GM12878 (cell line): ENCODE data around the gene QSOX2. TPM values are rescaled to one million over a fixed set of nuclear protein-coding genes. Genes with fewer than 3 reads are reported as not detected.

Experiments
- IKZF1 ChIP-seq: fragments of 450-650 bp; conservative IDR thresholded peaks from 2 replicates; pipeline ENCODE4 v1.6.1; 2017; ENCODE audit warnings: antibody characterized with exemption, mild to moderate bottlenecking
- MXI1 ChIP-seq: fragments of 150-350 bp; IDR thresholded peaks from 2 replicates; pipeline ENCODE4 v1.6.1; 2011; ENCODE audit warnings: low read depth, mild to moderate bottlenecking, inconsistent platforms, low read length, improper control_type of control experiment
- NFIC ChIP-seq: IDR thresholded peaks from 2 replicates; pipeline ENCODE4 v1.6.1; 2012; ENCODE audit warnings: low read depth, mild to moderate bottlenecking, inconsistent platforms, low read length, moderate library complexity
- POLR2AphosphoS5 ChIP-seq: IDR thresholded peaks from 2 replicates; pipeline ENCODE4 v1.6.1; 2011; ENCODE audit warnings: mild to moderate bottlenecking, low read length, inconsistent platforms
- POU2F2 ChIP-seq: IDR thresholded peaks from 3 replicates; pipeline ENCODE4 v1.6.1; 2011; ENCODE audit warnings: low read depth, mild to moderate bottlenecking, low read length, borderline replicate concordance
- TCF12 ChIP-seq: IDR thresholded peaks from 2 replicates; pipeline ENCODE4 v1.6.1; 2011; ENCODE audit warnings: low read depth, mild to moderate bottlenecking, low read length
- polyA plus RNA-seq, 11 experiments: library from polyadenylated mRNA; depleted of rRNA in 4 of 11; unstranded in 6 of 11; stranded (reverse) in 5 of 11; fragments of >200 nt; fragmentation: Nextera tagmentation in 4 of 11; fragmentation: Illumina TruSeq in 1 of 11; extraction: Ambion mirVana in 4 of 11; extraction: Trizol in 1 of 11; gene quantifications; 1 replicate in 1 of 11; 2 replicates in 10 of 11; pipeline versions ENCODE4 v1.2.1 to v1.2.3, GENCODE V29; 2011 to 2016; ENCODE audit warnings: inconsistent platforms in 2 of 11, missing spikeins in 2 of 11, low read depth in 1 of 11
- total RNA-seq, 4 experiments: library from RNA; depleted of rRNA in 3 of 4; stranded (reverse); fragments of >200 nt in 3 of 4; fragmentation: Illumina TruSeq in 1 of 4; extraction: Trizol in 1 of 4; gene quantifications; 2 replicates each; pipeline versions ENCODE4 v1.2.1 to v1.2.3, GENCODE V29; 2013 to 2021
- TF ChIP-seq, protein P1 (sequence below): IDR thresholded peaks from 2 replicates; pipeline ENCODE4 v1.6.1; 2011; ENCODE audit warnings: borderline replicate concordance, low read depth, mild to moderate bottlenecking, moderate library complexity, mixed read lengths, low read length; ENCODE audit not compliant: insufficient read depth; ENCODE audit errors: extremely low read length
- TF ChIP-seq, protein P2 (sequence below): IDR thresholded peaks from 2 replicates; pipeline ENCODE4 v1.6.1; 2012; ENCODE audit warnings: low read depth, low read length, improper control_type of control experiment
- TF ChIP-seq, protein P3 (sequence below): fragments of 450-650 bp; IDR thresholded peaks from 2 replicates; pipeline ENCODE4 v1.6.1; 2017; ENCODE audit warnings: antibody characterized with exemption, mild to moderate bottlenecking, moderate library complexity
- TF ChIP-seq, protein P4 (sequence below): fragments of 450-650 bp; IDR thresholded peaks from 2 replicates; pipeline ENCODE4 v1.6.1; 2016; ENCODE audit warnings: mild to moderate bottlenecking, moderate library complexity, borderline replicate concordance

QSOX2 gene
- total and polyA plus RNA-seq, 10 of the 15 experiments (the other 5 are each of a cell fraction or from before 2014, with no cell fraction given), result 0.34 to 16.1 (median 8.2) TPM

DNA sequence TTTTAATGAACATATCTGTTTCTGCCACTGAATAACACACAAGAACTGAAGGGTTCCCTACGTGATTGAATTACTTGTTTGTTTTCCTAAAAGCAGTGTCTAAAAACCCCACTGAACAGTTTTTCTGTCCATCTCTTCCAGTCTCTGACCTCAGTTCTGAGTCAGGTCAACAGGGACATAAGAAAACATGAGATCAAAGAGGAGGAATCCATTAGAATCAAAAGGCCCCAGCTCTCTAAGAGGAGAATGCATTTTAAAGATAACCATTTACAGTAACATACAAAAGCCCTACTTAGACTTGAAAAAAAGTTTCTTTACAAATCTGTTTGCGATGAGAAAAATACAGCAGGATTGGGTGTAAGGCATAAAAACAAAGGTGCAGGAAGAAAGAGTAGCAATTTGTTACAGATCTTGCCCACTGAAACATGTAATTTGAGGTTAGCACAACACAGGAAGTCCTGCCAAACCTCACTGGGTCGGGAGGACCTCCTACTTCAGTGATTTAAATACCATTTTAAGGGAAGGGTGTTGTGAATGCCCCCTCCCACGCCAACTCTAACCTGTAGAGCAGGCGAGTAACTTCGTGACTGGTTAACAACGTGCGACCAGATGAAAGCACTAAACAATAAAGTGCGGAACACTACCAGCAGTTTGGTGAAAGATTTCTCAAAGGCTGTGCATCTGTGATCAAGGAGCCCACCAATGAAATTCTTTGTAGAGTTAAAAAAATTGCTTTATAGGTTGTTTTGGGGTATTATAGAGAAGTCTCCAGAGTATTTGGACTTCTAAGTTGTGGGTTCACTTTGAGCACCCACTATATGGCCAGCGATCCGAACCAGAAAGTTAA lies 1.3 kb downstream of the QSOX2 start (continued):
- TF ChIP-seq, protein P1, sequence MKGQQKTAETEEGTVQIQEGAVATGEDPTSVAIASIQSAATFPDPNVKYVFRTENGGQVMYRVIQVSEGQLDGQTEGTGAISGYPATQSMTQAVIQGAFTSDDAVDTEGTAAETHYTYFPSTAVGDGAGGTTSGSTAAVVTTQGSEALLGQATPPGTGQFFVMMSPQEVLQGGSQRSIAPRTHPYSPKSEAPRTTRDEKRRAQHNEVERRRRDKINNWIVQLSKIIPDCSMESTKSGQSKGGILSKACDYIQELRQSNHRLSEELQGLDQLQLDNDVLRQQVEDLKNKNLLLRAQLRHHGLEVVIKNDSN, result no peak
- TF ChIP-seq, protein P2, sequence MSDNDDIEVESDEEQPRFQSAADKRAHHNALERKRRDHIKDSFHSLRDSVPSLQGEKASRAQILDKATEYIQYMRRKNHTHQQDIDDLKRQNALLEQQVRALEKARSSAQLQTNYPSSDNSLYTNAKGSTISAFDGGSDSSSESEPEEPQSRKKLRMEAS, result peak; percentile 55; the same call in 1 of the 2 replicates
- TF ChIP-seq, protein P3, sequence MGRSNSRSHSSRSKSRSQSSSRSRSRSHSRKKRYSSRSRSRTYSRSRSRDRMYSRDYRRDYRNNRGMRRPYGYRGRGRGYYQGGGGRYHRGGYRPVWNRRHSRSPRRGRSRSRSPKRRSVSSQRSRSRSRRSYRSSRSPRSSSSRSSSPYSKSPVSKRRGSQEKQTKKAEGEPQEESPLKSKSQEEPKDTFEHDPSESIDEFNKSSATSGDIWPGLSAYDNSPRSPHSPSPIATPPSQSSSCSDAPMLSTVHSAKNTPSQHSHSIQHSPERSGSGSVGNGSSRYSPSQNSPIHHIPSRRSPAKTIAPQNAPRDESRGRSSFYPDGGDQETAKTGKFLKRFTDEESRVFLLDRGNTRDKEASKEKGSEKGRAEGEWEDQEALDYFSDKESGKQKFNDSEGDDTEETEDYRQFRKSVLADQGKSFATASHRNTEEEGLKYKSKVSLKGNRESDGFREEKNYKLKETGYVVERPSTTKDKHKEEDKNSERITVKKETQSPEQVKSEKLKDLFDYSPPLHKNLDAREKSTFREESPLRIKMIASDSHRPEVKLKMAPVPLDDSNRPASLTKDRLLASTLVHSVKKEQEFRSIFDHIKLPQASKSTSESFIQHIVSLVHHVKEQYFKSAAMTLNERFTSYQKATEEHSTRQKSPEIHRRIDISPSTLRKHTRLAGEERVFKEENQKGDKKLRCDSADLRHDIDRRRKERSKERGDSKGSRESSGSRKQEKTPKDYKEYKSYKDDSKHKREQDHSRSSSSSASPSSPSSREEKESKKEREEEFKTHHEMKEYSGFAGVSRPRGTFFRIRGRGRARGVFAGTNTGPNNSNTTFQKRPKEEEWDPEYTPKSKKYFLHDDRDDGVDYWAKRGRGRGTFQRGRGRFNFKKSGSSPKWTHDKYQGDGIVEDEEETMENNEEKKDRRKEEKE, result no peak
- 0 out of 2 replicates have a peak, but pooled peaks have one; percentile 16 for TF ChIP-seq TCF12
- no peak for TF ChIP-seq IKZF1
- 0 out of 2 replicates have a peak, but pooled peaks have one; percentile 58 for TF ChIP-seq MXI1
- peak; percentile 48; the same call in 1 of the 3 replicates for TF ChIP-seq POU2F2
- TF ChIP-seq POLR2AphosphoS5, result peak; percentile 59
- TF ChIP-seq, protein P4, sequence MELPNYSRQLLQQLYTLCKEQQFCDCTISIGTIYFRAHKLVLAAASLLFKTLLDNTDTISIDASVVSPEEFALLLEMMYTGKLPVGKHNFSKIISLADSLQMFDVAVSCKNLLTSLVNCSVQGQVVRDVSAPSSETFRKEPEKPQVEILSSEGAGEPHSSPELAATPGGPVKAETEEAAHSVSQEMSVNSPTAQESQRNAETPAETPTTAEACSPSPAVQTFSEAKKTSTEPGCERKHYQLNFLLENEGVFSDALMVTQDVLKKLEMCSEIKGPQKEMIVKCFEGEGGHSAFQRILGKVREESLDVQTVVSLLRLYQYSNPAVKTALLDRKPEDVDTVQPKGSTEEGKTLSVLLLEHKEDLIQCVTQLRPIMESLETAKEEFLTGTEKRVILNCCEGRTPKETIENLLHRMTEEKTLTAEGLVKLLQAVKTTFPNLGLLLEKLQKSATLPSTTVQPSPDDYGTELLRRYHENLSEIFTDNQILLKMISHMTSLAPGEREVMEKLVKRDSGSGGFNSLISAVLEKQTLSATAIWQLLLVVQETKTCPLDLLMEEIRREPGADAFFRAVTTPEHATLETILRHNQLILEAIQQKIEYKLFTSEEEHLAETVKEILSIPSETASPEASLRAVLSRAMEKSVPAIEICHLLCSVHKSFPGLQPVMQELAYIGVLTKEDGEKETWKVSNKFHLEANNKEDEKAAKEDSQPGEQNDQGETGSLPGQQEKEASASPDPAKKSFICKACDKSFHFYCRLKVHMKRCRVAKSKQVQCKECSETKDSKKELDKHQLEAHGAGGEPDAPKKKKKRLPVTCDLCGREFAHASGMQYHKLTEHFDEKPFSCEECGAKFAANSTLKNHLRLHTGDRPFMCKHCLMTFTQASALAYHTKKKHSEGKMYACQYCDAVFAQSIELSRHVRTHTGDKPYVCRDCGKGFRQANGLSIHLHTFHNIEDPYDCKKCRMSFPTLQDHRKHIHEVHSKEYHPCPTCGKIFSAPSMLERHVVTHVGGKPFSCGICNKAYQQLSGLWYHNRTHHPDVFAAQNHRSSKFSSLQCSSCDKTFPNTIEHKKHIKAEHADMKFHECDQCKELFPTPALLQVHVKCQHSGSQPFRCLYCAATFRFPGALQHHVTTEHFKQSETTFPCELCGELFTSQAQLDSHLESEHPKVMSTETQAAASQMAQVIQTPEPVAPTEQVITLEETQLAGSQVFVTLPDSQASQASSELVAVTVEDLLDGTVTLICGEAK, result no peak; the same call in 1 of the 2 replicates
- peak; percentile 41; the same call in 1 of the 2 replicates for TF ChIP-seq NFIC
